HEK293 (cell line): ENCODE data around the gene SEZ6L.

Source experiments
- CTCF ChIA-PET: fragments of 350-600 bp; formaldehyde crosslinking; extraction: SDS; loops from one replicate; lab custom pipeline; 2021; ENCODE audit warnings: antibody characterized with exemption; lab: Yijun Ruan, JAX
- POLR2A ChIA-PET: fragments of 300-600 bp; formaldehyde crosslinking; extraction: SDS; loops from one replicate; lab custom pipeline; 2020; ENCODE audit warnings: antibody characterized with exemption, inconsistent platforms; lab: Yijun Ruan, JAX
- H3K27ac ChIP-seq: fragments of 200-500 bp; sonication (Bioruptor generic); 2 replicates; pipeline ENCODE4 v1.5.1; 2014; ENCODE audit warnings: low read depth, low read length, control low read depth, inconsistent platforms; ENCODE audit errors: extremely low read depth
- H3K36me3 ChIP-seq, 2 experiments: fragments of 200-500 bp in 1 of 2; sonication (Bioruptor generic) in 1 of 2; 1 replicate in 1 of 2; 2 replicates in 1 of 2; pipeline ENCODE4 v1.5.1; 2014 to 2017; ENCODE audit warnings: inconsistent platforms in 2 of 2, low read length in 2 of 2; ENCODE audit not compliant: control insufficient read depth in 2 of 2, insufficient read depth in 1 of 2
- H3K4me1 ChIP-seq: fragments of 200-500 bp; sonication (Bioruptor generic); 2 replicates; pipeline ENCODE4 v1.5.1; 2014; ENCODE audit warnings: mild to moderate bottlenecking, low read length, inconsistent platforms; ENCODE audit not compliant: control insufficient read depth, insufficient read depth
- H3K4me3 ChIP-seq: 2 replicates; pipeline ENCODE4 v1.5.1; 2011; ENCODE audit warnings: low read depth, mild to moderate bottlenecking, control low read depth, low read length, moderate library complexity
- H3K9me3 ChIP-seq: fragments of 200-500 bp; sonication (Bioruptor generic); 2 replicates; pipeline ENCODE4 v1.5.1; 2014; ENCODE audit warnings: low read depth, low read length, inconsistent platforms; ENCODE audit not compliant: control insufficient read depth, insufficient read depth
- KLF16 ChIP-seq: fragments of 450-650 bp; formaldehyde crosslinking; IDR thresholded peaks from 2 replicates; pipeline ENCODE4 v1.5.1; 2017; ENCODE audit warnings: missing biosample characterization, missing genetic modification characterization
- ZBTB10 ChIP-seq: fragments of 450-650 bp; formaldehyde crosslinking; IDR thresholded peaks from 2 replicates; pipeline ENCODE4 v1.5.1; 2016; ENCODE audit warnings: missing biosample characterization, missing genetic modification characterization
- ZNF133 ChIP-seq: fragments of 450-650 bp; formaldehyde crosslinking; IDR thresholded peaks from 2 replicates; pipeline ENCODE4 v1.5.1; 2016; ENCODE audit warnings: missing biosample characterization, missing genetic modification characterization
- ZNF18 ChIP-seq: fragments of 450-650 bp; formaldehyde crosslinking; IDR thresholded peaks from 2 replicates; pipeline ENCODE4 v1.5.1; 2016; ENCODE audit warnings: missing biosample characterization, missing genetic modification characterization
- ZNF2 ChIP-seq: fragments of 450-650 bp; formaldehyde crosslinking; IDR thresholded peaks from 2 replicates; pipeline ENCODE4 v1.5.1; 2016; ENCODE audit warnings: missing biosample characterization, missing genetic modification characterization
- ZNF239 ChIP-seq: fragments of 450-650 bp; formaldehyde crosslinking; IDR thresholded peaks from 2 replicates; pipeline ENCODE4 v1.5.1; 2016; ENCODE audit warnings: missing biosample characterization, missing genetic modification characterization
- ZNF26 ChIP-seq: fragments of 450-650 bp; formaldehyde crosslinking; IDR thresholded peaks from 2 replicates; pipeline ENCODE4 v1.5.1; 2016; ENCODE audit warnings: missing biosample characterization, missing genetic modification characterization
- ZNF518A ChIP-seq: fragments of 450-650 bp; formaldehyde crosslinking; conservative IDR thresholded peaks from 2 replicates; pipeline ENCODE4 v1.5.1; 2016; ENCODE audit warnings: low read depth, missing biosample characterization, missing genetic modification characterization
- ZNF521 ChIP-seq: fragments of 450-650 bp; formaldehyde crosslinking; IDR thresholded peaks from 2 replicates; pipeline ENCODE4 v1.5.1; 2017; ENCODE audit warnings: missing biosample characterization, mild to moderate bottlenecking, missing genetic modification characterization
- ZNF544 ChIP-seq: fragments of 450-650 bp; formaldehyde crosslinking; IDR thresholded peaks from 2 replicates; pipeline ENCODE4 v1.5.0; 2017; ENCODE audit warnings: missing biosample characterization, missing genetic modification characterization
- ZNF610 ChIP-seq: fragments of 450-650 bp; formaldehyde crosslinking; IDR thresholded peaks from 2 replicates; pipeline ENCODE4 v1.5.1; 2016; ENCODE audit warnings: missing biosample characterization, missing genetic modification characterization, borderline replicate concordance
- ZNF664 ChIP-seq: fragments of 450-650 bp; formaldehyde crosslinking; IDR thresholded peaks from 2 replicates; pipeline ENCODE4 v1.5.1; 2016; ENCODE audit warnings: missing biosample characterization, missing genetic modification characterization
- ZNF670 ChIP-seq: fragments of 450-650 bp; formaldehyde crosslinking; IDR thresholded peaks from 2 replicates; pipeline ENCODE4 v1.5.1; 2016; ENCODE audit warnings: missing biosample characterization, missing genetic modification characterization, low read depth
- ZNF837 ChIP-seq: fragments of 450-650 bp; formaldehyde crosslinking; IDR thresholded peaks from 2 replicates; pipeline ENCODE4 v1.5.1; 2016; ENCODE audit warnings: missing biosample characterization, missing genetic modification characterization

SEZ6L gene

GRCh38 chr22:26382782-26383181 is 213.5 kb downstream of the SEZ6L start (continued):
- TF ChIP-seq ZNF26 (tag by site-specific recombination) (no peak), ZNF670 (tag by site-specific recombination) (no peak), ZNF239 (tag by site-specific recombination) (no peak), ZNF610 (no peak)

GRCh38 chr22:26383968-26384556 is 214.8 kb downstream of the SEZ6L start:
- ChIA-PET POLR2A (no interaction called here), CTCF (interaction anchor here (0.7 to 17.1 kb wide), 6 partner anchors 9 to 78 kb away, joined by 3 to 226 read pairs (median 4); no protein-coding TSS in a partner anchor)
- no peaks in the 10 kb centered on the region for H3K9me3 ChIP-seq
- H3K36me3 ChIP-seq = no peaks in the 10 kb centered on the region
- H3K27ac ChIP-seq = no peak overlapping the region
- H3K4me1 ChIP-seq = no peaks in the 10 kb centered on the region
- H3K4me3 ChIP-seq = no peak overlapping the region
- TF ChIP-seq ZNF521 (tag by site-specific recombination) (no peak), ZBTB10 (tag by site-specific recombination) (no peak), ZNF2 (tag by site-specific recombination) (no peak), ZNF18 (no peak)

GRCh38 chr22:26385164-26385563 is 215.9 kb downstream of the SEZ6L start:
- Histone ChIP-seq H3K4me3 (no peak overlapping the region), H3K9me3 (no peaks in the 10 kb centered on the region), H3K4me1 (no peaks in the 10 kb centered on the region), H3K36me3 (no peaks in the 10 kb centered on the region), H3K27ac (no peak overlapping the region)
- ChIA-PET POLR2A (no interaction called here), CTCF (interaction anchor here (0.6 to 17.1 kb wide), 3 partner anchors 11 to 76 kb away, joined by 3 to 226 read pairs (median 6); no protein-coding TSS in a partner anchor)
- TF ChIP-seq ZNF670 (tag by site-specific recombination) (no peak), KLF16 (tag by site-specific recombination) (no peak), ZNF133 (tag by site-specific recombination) (no peak), ZNF544 (no peak), ZNF837 (tag by site-specific recombination) (no peak), ZNF664 (tag by site-specific recombination) (no peak)

GRCh38 chr22:26389125-26389524 is 219.9 kb downstream of the SEZ6L start:
- CTCF ChIA-PET = interaction anchor here (0.6 to 17.1 kb wide), 4 partner anchors 18 to 95 kb away, joined by 3 to 226 read pairs (median 9); no protein-coding TSS in a partner anchor
- no peak overlapping the region for H3K27ac ChIP-seq
- H3K36me3 ChIP-seq = no peaks in the 10 kb centered on the region
- H3K9me3 ChIP-seq = no peaks in the 10 kb centered on the region
- H3K4me1 ChIP-seq = no peaks in the 10 kb centered on the region
- no peak overlapping the region for H3K4me3 ChIP-seq
- POLR2A ChIA-PET = no interaction called here
- no peak for TF ChIP-seq ZNF518A
